Skin of body (tissue), 2 donors: ENCODE results near the gene KCNIP4. TPM values are rescaled to one million over a fixed set of nuclear protein-coding genes. Genes with fewer than 3 reads are reported as not detected.
"Not testable (repeated sequence)": the region's sequence is repeated elsewhere in the genome, so short reads cannot be mapped to it uniquely, and the experiment has no call there.

Experiments
- DNase-seq: peaks from one replicate; lab custom pipeline; 2025; lab: John Stamatoyannopoulos, UW
- total RNA-seq: library from RNA; depleted of rRNA; stranded (reverse); fragments of >200 nt; gene quantifications from one replicate; pipeline ENCODE4 v1.2.3, GENCODE V29; 2014

The KCNIP4 gene
- 2.8 TPM for total RNA-seq

- no peak for DNase-seq
These were observed at the start of gene KCNIP4 for GRCh38 chr4:21948347-21949072. Gene KCNIP4 (minus strand): TSS chr4:21948772.

DNA sequence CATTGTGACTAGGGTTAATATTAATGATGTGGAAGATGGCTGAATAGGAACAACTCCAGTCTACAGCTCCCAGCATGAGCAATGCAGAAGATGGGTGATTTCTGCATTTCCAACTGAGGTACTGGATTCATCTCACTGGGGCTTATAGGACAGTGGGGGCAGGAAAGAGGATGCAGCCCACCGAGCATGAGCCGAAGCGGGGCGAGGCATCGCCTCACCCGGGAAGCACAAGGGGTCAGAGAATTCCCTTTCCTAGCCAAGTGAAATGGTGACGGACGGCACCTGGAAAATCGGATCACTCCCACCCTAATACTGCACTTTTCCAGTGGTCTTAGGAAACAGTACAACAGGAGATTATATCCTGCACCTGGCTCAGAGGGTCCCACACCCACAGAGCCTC, 48.0 kb upstream of the KCNIP4 start:
- DNase-seq: not testable (repeated sequence)

GRCh38 chr4:21992330-21992729, 43.8 kb upstream of the KCNIP4 start:
- peak; percentile 71 for DNase-seq

- no peak for DNase-seq
These were observed 43.0 kb upstream of the KCNIP4 start for GRCh38 chr4:21991562-21991961.

- DNase-seq: no peak
These were observed 42.5 kb upstream of the KCNIP4 start for GRCh38 chr4:21991050-21991449.

DNA sequence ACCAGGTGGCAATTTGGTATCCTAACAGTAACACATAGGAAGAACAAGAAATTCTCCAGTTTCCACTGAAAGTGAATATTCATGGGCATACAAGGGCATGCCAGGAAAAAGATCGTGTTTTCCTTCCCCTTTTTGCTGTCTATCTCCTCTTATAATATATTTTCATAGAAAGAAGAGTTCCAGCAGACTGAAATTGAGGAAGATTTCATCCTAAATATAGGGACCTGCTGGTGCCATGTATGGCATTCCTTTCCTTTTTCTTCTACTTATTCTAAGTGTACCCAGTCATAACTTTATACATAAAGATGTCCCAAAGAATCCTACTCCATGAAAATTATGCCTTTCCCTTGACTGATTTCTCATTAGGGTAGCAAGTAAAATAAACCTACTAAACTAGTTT, 40.8 kb upstream of the KCNIP4 start:
- no peak for DNase-seq

DNA sequence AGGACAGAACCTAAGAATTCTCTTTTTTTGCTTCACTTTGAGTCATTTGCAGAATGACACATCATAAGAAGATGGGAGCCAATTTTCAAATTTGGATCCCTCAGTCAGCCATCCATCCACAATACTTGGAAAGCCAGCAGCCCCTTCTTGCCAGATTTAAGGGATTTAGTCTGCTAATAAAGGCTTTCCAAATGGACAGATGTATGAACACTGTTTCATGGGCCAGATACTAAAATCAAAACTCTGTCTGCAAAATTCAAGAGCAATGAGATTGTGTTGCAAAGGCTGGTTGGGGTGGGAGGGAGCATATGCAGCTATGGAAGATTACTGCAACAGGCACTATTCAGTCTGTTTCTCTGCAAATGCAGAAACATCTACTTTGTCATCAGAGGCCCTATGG, 37.7 kb upstream of the KCNIP4 start:
- peak; percentile 88 for DNase-seq

DNA sequence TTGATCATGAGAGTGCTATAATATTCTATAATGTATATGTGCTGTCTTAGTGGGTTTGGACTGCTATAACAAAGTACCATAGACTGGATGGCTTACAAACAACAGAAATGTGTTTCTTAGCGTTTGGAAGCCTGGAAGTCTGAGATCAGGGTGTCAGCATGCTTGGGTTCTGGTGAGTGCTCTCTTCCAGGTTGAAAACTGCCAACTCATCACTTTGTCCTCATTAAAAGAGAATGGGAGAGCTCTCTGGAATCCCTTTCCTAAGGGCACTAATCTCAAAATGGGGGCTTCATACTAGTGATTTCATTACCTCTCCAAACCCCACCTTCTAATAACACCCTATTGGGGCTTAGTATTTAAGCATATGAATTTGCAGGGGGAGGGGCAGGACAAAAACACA, 33.5 kb upstream of the KCNIP4 start:
- no peak for DNase-seq

GRCh38 chr4:21979196-21979595, 30.6 kb upstream of the KCNIP4 start:
- no peak for DNase-seq

- no peak for DNase-seq
These were observed 27.6 kb upstream of the KCNIP4 start for GRCh38 chr4:21976166-21976565.

DNA sequence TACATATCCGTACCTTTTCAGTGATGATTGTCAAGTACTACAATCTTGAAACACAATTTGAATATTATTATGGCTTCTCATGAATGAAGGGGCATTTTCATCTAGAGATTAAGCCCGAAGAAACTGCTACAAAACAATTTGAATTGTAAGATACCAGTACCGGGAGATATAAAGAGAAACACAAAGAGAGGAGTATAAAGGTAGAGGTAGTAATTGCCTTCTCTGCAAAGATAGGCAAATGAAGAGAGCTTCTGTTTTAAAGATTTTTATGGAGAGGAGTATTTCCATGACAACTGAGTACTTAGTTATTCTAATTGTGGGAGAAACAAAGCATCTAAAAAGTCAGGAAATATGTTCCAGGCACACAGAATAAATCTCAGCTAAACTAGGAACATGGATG, 25.3 kb upstream of the KCNIP4 start:
- DNase-seq: no peak

DNA sequence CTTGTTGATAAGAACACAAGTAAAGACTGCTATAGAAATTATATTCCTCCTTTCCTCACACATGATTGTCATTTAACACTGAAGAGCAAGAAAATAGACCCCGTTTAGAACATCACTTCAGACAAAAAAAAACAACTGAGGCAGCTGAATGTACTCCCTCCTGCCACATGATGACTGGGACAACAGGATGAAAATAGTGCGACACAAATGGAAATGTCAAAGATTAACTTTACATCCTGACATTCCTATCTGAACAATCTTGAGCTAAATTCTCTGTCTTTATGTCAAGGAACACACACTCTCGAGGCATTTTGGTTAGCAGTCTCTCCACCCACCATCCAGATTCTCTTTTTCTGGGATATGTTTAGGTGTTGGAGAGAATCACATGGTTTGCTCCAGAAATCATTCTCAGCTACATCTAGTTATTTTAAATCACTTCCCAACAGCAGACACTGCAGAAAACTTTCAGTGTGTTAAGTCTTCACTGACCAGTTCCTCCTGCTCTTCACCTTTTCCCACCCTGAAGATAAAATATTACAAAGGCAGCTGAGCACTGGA, 16.3 kb upstream of the KCNIP4 start:
- no peak for DNase-seq

- no peak for DNase-seq
These were observed 14.1 kb upstream of the KCNIP4 start for GRCh38 chr4:21962691-21963090.

DNA sequence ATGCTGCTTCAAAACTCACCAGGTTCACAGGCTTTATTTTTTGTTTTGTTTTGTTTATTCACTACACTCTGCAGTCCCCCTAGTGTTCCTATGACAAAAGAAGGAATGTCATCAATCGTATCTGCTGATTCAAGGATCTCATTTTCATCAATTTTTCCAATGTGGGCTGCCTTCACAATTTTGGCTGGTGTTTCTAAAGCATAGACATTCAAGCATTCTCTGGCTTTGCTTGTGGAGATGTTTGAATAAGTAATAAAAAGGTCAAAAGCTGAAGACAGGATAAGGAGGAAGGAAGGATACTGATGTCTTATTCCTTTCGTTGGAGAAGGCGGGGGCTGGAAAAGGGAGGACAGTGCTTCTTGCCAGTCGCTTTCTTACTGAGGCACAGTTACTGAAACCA, 12.2 kb upstream of the KCNIP4 start:
- DNase-seq: peak; percentile 4

DNA sequence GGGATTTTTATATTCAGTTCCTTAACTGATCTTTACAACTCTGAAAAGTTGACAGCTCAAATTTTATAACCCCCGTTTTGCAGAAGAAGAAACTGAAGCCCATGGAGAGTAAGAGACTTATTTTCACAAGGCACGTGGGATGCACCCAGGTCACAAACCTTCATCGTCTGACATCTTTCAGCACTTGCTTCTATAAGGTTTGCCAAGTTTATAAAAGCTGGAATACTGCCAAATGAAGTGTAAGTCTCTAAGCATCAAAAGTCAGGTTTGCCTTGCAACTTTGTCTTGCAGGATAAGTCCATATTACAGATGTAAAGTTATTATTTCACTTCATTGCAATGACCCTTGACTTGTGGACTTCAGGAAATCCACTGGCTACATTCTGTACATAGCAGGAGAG, 6.3 kb upstream of the KCNIP4 start:
- DNase-seq: no peak

DNA sequence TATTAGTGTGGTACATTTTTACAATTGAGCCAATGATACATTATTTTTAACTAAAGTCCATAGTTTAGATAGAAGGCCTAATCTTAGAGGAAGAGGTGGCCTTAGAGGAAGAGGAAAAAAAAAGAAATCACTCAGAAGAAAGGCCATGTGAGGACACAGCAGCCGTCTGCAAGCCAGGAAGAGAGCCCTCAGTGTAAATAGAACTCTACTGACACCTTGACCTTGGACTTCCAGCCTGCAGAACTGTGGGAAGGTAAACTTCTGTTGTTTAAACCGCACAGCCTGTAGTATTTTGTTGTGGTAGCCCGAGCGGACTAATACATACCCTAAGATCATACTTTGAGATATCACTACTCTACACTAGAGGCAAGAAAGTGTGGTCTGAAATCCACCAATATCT, 5.1 kb upstream of the KCNIP4 start:
- no peak for DNase-seq

GRCh38 chr4:21952549-21952948, 4.0 kb upstream of the KCNIP4 start:
- DNase-seq: no peak

GRCh38 chr4:21949073-21949457, 493 bp upstream of the KCNIP4 start:
- no peak for DNase-seq

- DNase-seq: no peak
These were observed 703 bp downstream of the KCNIP4 start for GRCh38 chr4:21947791-21948346.

DNA sequence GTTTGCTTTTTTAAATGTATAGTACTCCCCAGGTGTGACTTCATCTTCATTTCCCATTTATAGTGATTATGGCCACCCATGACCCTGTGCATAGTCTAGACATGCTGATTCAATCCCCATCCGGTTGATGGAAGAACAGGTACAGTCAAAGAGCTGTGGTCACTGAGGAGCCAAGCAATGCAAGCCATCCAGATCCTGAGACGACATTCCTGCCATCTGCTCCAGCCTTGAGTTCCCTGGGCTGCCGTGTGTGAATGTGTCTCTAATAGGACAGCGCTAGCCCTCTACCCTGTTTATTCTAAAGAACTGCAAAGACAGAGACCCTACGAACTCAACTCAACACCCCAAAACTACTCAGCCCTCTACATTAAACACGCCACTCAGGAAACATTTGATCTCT, 1.7 kb downstream of the KCNIP4 start:
- no peak for DNase-seq

- no peak for DNase-seq
These were observed 26.9 kb downstream of the KCNIP4 start for GRCh38 chr4:21921526-21922180.

DNA sequence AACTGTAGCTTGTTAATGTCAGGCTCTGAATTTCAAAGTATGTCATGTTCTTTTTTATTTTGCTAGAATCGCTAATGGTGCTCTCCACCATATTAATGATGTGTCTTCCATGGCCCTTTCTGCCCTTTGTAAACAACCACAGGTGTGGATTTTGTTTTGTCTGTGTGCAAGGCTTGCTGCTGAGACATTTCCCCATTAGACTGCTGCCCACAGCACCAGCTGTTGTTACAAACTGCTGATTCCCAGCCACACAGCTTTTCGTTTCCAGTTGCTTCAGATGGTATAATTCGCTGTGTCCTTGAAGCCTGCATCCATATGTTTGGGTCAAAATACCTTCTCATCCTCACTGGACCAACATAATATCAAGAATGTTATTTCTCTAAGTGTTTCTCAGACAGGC, 32.8 kb downstream of the KCNIP4 start:
- DNase-seq: no peak

DNA sequence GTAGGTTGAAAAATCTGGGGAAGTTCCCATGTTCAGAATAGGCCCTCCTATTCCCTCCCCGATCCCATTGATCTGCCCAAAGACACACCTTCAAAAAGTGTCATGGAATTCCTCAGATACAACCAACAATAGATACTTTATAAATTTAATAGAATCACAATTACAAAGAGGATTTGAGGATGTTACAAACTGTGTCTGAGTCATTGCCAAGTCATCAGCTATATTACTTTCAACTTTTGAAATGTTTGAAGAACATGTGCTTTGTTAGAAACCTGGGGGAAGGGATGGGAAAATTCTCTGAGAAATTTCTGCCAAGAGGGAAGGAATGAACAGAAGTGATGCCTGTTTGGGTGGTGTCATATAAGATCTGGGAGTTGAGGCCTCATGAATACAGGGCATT, 46.7 kb downstream of the KCNIP4 start:
- DNase-seq: no peak
